BJ (cell line): Measurements from ENCODE around the gene ETFA. TPM values are rescaled to one million over a fixed set of nuclear protein-coding genes. Genes with fewer than 3 reads are reported as not detected.

Experiments
- CTCF ChIA-PET: fragments of 350-600 bp; formaldehyde crosslinking; extraction: SDS; loops from one replicate; lab custom pipeline; 2021; ENCODE audit warnings: antibody characterized with exemption, inconsistent platforms; lab: Yijun Ruan, JAX
- POLR2A ChIA-PET: fragments of 300-600 bp; sonication (Branson Sonifier 250); formaldehyde crosslinking; extraction: SDS; loops from one replicate; lab custom pipeline; 2021; ENCODE audit warnings: antibody characterized with exemption; lab: Charles Lee
- DNase-seq: peaks from one replicate; pipeline ENCODE4 v3.0.0-alpha.2; 2011; ENCODE audit warnings: low read depth
- H3K27me3 ChIP-seq: 2 replicates; pipeline ENCODE4 v1.6.0; 2011; ENCODE audit warnings: low read length; ENCODE audit not compliant: control insufficient read depth, insufficient read depth
- H3K36me3 ChIP-seq: 2 replicates; pipeline ENCODE4 v1.5.1; 2011; ENCODE audit warnings: low read length; ENCODE audit not compliant: control insufficient read depth, insufficient read depth
- H3K4me3 ChIP-seq: 2 replicates; pipeline ENCODE4 v1.5.1; 2011; ENCODE audit warnings: low read depth, mild to moderate bottlenecking, control low read depth, low read length
- polyA plus RNA-seq: library from polyadenylated mRNA; depleted of rRNA; stranded (reverse); fragments of >200 nt; gene quantifications from 2 replicates; pipeline ENCODE4 v1.2.3, GENCODE V29; 2011
- TF ChIP-seq, protein P1 (sequence below): IDR thresholded peaks from 2 replicates; pipeline ENCODE4 v1.5.1; 2011; ENCODE audit warnings: low read depth, mild to moderate bottlenecking, control low read depth, inconsistent platforms, low read length, moderate library complexity; ENCODE audit not compliant: insufficient read depth

ETFA gene
- polyA plus RNA-seq, 1 experiment: 113 TPM

GRCh38 chr15:76234337-76234889, 76.9 kb downstream of the ETFA start:
- H3K36me3 ChIP-seq: peaks cover 1% of the 10 kb centered on the region; the same call in 1 of the 2 replicates
- no peak for DNase-seq
- POLR2A ChIA-PET: no interaction called here
- TF ChIP-seq, protein P1, sequence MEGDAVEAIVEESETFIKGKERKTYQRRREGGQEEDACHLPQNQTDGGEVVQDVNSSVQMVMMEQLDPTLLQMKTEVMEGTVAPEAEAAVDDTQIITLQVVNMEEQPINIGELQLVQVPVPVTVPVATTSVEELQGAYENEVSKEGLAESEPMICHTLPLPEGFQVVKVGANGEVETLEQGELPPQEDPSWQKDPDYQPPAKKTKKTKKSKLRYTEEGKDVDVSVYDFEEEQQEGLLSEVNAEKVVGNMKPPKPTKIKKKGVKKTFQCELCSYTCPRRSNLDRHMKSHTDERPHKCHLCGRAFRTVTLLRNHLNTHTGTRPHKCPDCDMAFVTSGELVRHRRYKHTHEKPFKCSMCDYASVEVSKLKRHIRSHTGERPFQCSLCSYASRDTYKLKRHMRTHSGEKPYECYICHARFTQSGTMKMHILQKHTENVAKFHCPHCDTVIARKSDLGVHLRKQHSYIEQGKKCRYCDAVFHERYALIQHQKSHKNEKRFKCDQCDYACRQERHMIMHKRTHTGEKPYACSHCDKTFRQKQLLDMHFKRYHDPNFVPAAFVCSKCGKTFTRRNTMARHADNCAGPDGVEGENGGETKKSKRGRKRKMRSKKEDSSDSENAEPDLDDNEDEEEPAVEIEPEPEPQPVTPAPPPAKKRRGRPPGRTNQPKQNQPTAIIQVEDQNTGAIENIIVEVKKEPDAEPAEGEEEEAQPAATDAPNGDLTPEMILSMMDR: no peak
- no peak overlapping the region for H3K4me3 ChIP-seq
- no peaks in the 10 kb centered on the region for H3K27me3 ChIP-seq
- CTCF ChIA-PET: interaction anchor here (0.7 to 3.4 kb wide), 14 partner anchors 10 to 632 kb away, joined by 3 to 17 read pairs (median 4); partner anchors contain the start of gene ISL2

GRCh38 chr15:76233921-76234320, 77.3 kb downstream of the ETFA start:
- CTCF ChIA-PET: interaction anchor here (1.2 to 3.4 kb wide), 5 partner anchors 20 to 633 kb away, joined by 3 to 14 read pairs (median 7); partner anchors contain the start of gene ISL2
- POLR2A ChIA-PET: no interaction called here
- TF ChIP-seq, protein P1: no peak
- Histone ChIP-seq H3K36me3 (peaks cover 1% of the 10 kb centered on the region; the same call in 1 of the 2 replicates), H3K27me3 (no peaks in the 10 kb centered on the region), H3K4me3 (no peak overlapping the region)
- DNase-seq: no peak

DNA sequence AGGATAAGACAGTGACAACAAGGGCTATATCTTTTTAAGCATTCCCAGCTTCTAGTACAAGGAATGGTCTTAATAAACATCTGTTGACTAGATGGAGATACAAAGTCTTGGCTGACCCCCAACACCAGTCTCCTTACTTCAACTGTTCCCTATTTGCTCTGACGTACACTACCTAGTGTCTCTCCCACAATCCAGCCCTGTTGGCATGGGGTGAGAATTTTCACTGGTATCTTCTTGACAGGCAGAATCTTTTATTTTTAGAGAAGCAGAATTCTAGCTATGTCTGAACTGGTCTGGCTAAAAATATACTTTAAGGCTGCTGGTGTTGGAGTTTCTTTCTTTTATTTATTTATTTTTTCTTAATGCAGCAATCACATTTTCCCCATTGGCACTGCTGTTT, 82.0 kb downstream of the ETFA start:
- POLR2A ChIA-PET: no interaction called here
- Histone ChIP-seq H3K36me3 (peaks cover 5% of the 10 kb centered on the region), H3K27me3 (no peaks in the 10 kb centered on the region), H3K4me3 (no peak overlapping the region)
- CTCF ChIA-PET: interaction anchor here (1.2 to 2.0 kb wide), 4 partner anchors 11 to 638 kb away, joined by 3 to 5 read pairs (median 4); no protein-coding TSS in a partner anchor
- DNase-seq: no peak
- TF ChIP-seq, protein P1: no peak

- Histone ChIP-seq H3K27me3 (no peaks in the 10 kb centered on the region), H3K36me3 (peaks cover 5% of the 10 kb centered on the region), H3K4me3 (no peak overlapping the region)
- ChIA-PET POLR2A (no interaction called here), CTCF (no interaction called here)
- TF ChIP-seq, protein P1: no peak
- DNase-seq: no peak
These were observed 87.7 kb downstream of the ETFA start for GRCh38 chr15:76223521-76223920.

GRCh38 chr15:76222159-76222558, 89.1 kb downstream of the ETFA start:
- ChIA-PET POLR2A (no interaction called here), CTCF (interaction anchor here (1.1 kb wide), 1 partner anchor 17 kb away, joined by 3 read pairs; no protein-coding TSS in a partner anchor)
- Histone ChIP-seq H3K36me3 (peaks cover 3% of the 10 kb centered on the region), H3K27me3 (no peaks in the 10 kb centered on the region), H3K4me3 (no peak overlapping the region)
- no peak for DNase-seq
- TF ChIP-seq, protein P1: no peak
